GM23338 (cell line): ENCODE results near the gene PRRC2A. TPM values are rescaled to one million over a fixed set of nuclear protein-coding genes. Genes with fewer than 3 reads are reported as not detected.
A peak's percentile ranks its signal among the peaks of the same experiment; 100 is the strongest.

Experiments used
- ATAC-seq: fragments of 200-7000 bp; cut with Tn5 transposase; 3 replicates; pipeline ENCODE4 v1.9.1; 2020
- DNase-seq: peaks from one replicate; pipeline ENCODE4 v3.0.0-alpha.2; 2015; ENCODE audit warnings: low spot score
- H2AFZ ChIP-seq: fragments of 200-600 bp; sonication (generic); 2 replicates; pipeline ENCODE4 v1.8.0; 2016; ENCODE audit warnings: antibody characterized with exemption, mild to moderate bottlenecking, moderate library complexity
- H3F3A ChIP-seq: fragments of 200-600 bp; sonication (generic); replicated peaks from 2 replicates; pipeline ENCODE4 v1.8.0; 2017; ENCODE audit warnings: antibody characterized with exemption, mixed run types, low read depth
- H3K27ac ChIP-seq: fragments of 200-600 bp; sonication (generic); 2 replicates; pipeline ENCODE4 v1.6.1; 2016; ENCODE audit warnings: low read depth
- H3K27me3 ChIP-seq: fragments of 200-600 bp; sonication (generic); 2 replicates; pipeline ENCODE4 v1.8.0; 2016; ENCODE audit warnings: mild to moderate bottlenecking, mixed run types, moderate library complexity; ENCODE audit not compliant: insufficient read depth
- H3K36me3 ChIP-seq: fragments of 200-600 bp; sonication (generic); 2 replicates; pipeline ENCODE4 v1.8.0; 2016; ENCODE audit warnings: mild to moderate bottlenecking; ENCODE audit not compliant: insufficient read depth
- H3K4me1 ChIP-seq: fragments of 200-600 bp; sonication (generic); 2 replicates; pipeline ENCODE4 v1.8.0; 2016; ENCODE audit warnings: mild to moderate bottlenecking, moderate library complexity; ENCODE audit not compliant: insufficient read depth
- H3K4me2 ChIP-seq: fragments of 200-600 bp; sonication (generic); 2 replicates; pipeline ENCODE4 v1.7.1; 2017; ENCODE audit warnings: mixed run types
- H3K4me3 ChIP-seq: fragments of 200-600 bp; sonication (generic); 2 replicates; pipeline ENCODE4 v1.6.1; 2016; ENCODE audit warnings: mixed run types
- H3K79me2 ChIP-seq: fragments of 200-600 bp; sonication (generic); replicated peaks from 2 replicates; pipeline ENCODE4 v1.8.0; 2017; ENCODE audit warnings: mild to moderate bottlenecking; ENCODE audit not compliant: insufficient read depth
- H3K9me2 ChIP-seq: fragments of 200-600 bp; sonication (generic); 2 replicates; pipeline ENCODE4 v1.8.0; 2017; ENCODE audit not compliant: insufficient read depth
- H4K20me1 ChIP-seq: fragments of 200-600 bp; sonication (generic); replicated peaks from 2 replicates; pipeline ENCODE4 v1.8.0; 2017; ENCODE audit warnings: mild to moderate bottlenecking; ENCODE audit not compliant: insufficient read depth
- H3K27ac Mint-ChIP-seq: 2 replicates; pipeline ENCODE4 v1.8.0; 2020; ENCODE audit warnings: inconsistent platforms, mild to moderate bottlenecking, moderate library complexity, mixed read lengths
- H3K27me3 Mint-ChIP-seq: 3 replicates; pipeline ENCODE4 v1.8.0; 2022; ENCODE audit warnings: low read depth, mild to moderate bottlenecking, moderate library complexity, mixed read lengths, inconsistent platforms; ENCODE audit not compliant: insufficient read depth, poor library complexity
- H3K36me3 Mint-ChIP-seq: 3 replicates; pipeline ENCODE4 v1.8.0; 2021; ENCODE audit warnings: low read depth, mild to moderate bottlenecking, inconsistent platforms, moderate library complexity, mixed read lengths
- H3K4me1 Mint-ChIP-seq: 3 replicates; pipeline ENCODE4 v1.8.0; 2020; ENCODE audit warnings: mild to moderate bottlenecking, inconsistent platforms, mixed read lengths
- H3K4me3 Mint-ChIP-seq: 3 replicates; pipeline ENCODE4 v1.8.0; 2021; ENCODE audit warnings: moderate library complexity, mild to moderate bottlenecking, inconsistent platforms, mixed read lengths
- H3K9me3 Mint-ChIP-seq: 3 replicates; pipeline ENCODE4 v1.8.0; 2020; ENCODE audit warnings: moderate library complexity, mild to moderate bottlenecking, inconsistent platforms, mixed read lengths
- EZH2 ChIP-seq: fragments of 200-600 bp; sonication (generic); IDR thresholded peaks from one replicate; pipeline ENCODE4 v1.8.0; 2017; ENCODE audit warnings: antibody characterized with exemption, mild to moderate bottlenecking, low read depth; ENCODE audit not compliant: unreplicated experiment
- STAT1 ChIP-seq: IDR thresholded peaks from one replicate; pipeline ENCODE4 v1.6.1; 2016; ENCODE audit warnings: antibody characterized with exemption; ENCODE audit not compliant: unreplicated experiment
- ZNF114 ChIP-seq: fragments of 250-450 bp; sonication (Bioruptor Pico); IDR thresholded peaks from 2 replicates; pipeline ENCODE4 v1.5.0; 2020; ENCODE audit warnings: mild to moderate bottlenecking, moderate library complexity
- ZNF331 ChIP-seq: fragments of 250-450 bp; sonication (Bioruptor Pico); IDR thresholded peaks from 2 replicates; pipeline ENCODE4 v1.5.0; 2020; ENCODE audit warnings: low read depth, mild to moderate bottlenecking, moderate library complexity
- polyA plus RNA-seq: library from polyadenylated mRNA; unstranded; fragments of >200 nt; fragmentation: Nextera tagmentation; extraction: Ambion mirVana; gene quantifications from 2 replicates; pipeline ENCODE4 v1.2.1, GENCODE V29; 2016
- total RNA-seq: library from RNA; depleted of rRNA; stranded (reverse); fragments of >200 nt; shearing (Covaris generic); gene quantifications from 2 replicates; pipeline ENCODE4 v1.2.3, GENCODE V29; 2014
- TF ChIP-seq, protein P1 (sequence below): IDR thresholded peaks from one replicate; pipeline ENCODE4 v1.6.1; 2018; ENCODE audit warnings: antibody characterized with exemption; ENCODE audit not compliant: unreplicated experiment
- TF ChIP-seq, protein P2 (sequence below): IDR thresholded peaks from 2 replicates; pipeline ENCODE4 v1.6.1; 2016; ENCODE audit warnings: antibody characterized with exemption
- TF ChIP-seq, protein P3 (sequence below): fragments of 250-450 bp; sonication (Bioruptor Pico); IDR thresholded peaks from 2 replicates; pipeline ENCODE4 v1.5.0; 2020; ENCODE audit warnings: mild to moderate bottlenecking, moderate library complexity

The PRRC2A gene
- total and polyA plus RNA-seq, 2 experiments from 2014 or later: 213 to 273 TPM

DNA sequence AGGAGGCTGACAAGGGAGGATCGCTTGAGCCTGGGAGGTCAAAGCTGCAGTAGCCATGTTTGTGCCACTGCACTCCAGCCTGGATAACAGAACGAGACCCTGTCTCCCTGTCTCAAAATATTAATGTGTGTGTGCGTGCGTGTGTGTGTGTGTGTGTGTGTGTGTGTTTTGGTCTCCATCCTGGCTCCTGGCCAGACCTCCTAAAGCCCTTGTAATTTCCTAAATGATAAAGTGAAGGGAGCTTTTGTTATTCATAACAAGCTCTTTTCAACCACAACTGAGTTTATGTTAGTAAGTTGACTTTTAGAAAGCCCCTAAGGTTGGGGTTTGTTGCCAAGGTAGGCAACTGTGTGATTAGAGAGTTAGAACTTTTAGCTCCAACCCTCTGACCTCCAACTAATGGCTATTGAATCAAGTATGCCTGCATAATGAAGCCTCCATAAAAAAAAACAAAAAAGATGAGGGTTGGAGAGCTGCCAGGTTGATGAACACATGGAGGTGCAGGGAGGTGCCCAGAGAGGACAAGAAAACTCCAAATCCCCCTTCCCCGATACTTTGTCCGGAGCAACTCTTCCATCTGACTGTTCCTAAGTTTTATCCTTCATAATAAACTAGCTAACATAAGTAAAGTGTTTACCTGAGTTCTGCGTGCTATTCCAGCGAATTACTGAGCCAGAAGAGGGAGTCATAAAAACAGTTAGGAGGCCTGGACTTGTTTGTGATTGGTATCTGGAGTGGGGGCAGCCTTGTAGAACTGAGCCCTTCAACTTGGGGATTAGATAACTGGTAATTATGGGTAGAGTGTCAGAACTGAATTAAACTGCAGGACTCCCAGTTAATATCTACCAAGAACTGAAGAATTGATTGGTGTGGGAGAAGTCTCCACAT, 10.8 kb upstream of the PRRC2A start (continued):
- TF ChIP-seq, protein P1, sequence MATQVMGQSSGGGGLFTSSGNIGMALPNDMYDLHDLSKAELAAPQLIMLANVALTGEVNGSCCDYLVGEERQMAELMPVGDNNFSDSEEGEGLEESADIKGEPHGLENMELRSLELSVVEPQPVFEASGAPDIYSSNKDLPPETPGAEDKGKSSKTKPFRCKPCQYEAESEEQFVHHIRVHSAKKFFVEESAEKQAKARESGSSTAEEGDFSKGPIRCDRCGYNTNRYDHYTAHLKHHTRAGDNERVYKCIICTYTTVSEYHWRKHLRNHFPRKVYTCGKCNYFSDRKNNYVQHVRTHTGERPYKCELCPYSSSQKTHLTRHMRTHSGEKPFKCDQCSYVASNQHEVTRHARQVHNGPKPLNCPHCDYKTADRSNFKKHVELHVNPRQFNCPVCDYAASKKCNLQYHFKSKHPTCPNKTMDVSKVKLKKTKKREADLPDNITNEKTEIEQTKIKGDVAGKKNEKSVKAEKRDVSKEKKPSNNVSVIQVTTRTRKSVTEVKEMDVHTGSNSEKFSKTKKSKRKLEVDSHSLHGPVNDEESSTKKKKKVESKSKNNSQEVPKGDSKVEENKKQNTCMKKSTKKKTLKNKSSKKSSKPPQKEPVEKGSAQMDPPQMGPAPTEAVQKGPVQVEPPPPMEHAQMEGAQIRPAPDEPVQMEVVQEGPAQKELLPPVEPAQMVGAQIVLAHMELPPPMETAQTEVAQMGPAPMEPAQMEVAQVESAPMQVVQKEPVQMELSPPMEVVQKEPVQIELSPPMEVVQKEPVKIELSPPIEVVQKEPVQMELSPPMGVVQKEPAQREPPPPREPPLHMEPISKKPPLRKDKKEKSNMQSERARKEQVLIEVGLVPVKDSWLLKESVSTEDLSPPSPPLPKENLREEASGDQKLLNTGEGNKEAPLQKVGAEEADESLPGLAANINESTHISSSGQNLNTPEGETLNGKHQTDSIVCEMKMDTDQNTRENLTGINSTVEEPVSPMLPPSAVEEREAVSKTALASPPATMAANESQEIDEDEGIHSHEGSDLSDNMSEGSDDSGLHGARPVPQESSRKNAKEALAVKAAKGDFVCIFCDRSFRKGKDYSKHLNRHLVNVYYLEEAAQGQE: no peak
- TF ChIP-seq STAT1 (no peak), ZNF114 (no peak)
- TF ChIP-seq, protein P2, sequence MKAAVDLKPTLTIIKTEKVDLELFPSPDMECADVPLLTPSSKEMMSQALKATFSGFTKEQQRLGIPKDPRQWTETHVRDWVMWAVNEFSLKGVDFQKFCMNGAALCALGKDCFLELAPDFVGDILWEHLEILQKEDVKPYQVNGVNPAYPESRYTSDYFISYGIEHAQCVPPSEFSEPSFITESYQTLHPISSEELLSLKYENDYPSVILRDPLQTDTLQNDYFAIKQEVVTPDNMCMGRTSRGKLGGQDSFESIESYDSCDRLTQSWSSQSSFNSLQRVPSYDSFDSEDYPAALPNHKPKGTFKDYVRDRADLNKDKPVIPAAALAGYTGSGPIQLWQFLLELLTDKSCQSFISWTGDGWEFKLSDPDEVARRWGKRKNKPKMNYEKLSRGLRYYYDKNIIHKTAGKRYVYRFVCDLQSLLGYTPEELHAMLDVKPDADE: no peak

DNA sequence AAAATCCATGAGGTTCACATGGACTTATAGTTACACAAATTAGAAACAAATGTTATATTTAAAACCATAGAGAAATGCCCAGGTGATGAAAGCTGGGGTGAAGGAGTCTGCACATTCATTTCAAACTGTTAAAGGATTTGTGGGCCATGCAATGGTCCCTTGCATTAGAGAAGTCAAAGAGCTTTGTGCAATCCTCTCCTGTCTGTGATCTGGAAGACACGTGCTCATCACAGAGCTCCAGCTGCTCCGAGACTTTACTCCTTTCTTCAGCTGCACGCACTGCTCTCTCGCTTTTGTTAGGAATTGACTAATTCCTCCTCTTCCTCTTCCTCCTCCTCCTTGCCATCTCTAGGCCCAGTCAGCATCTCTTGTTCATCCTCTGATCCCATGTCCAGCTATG, 9.5 kb upstream of the PRRC2A start:
- Mint-ChIP-seq H3K27me3 (peaks cover 9% of the 10 kb centered on the region), H3K36me3 (no peaks in the 10 kb centered on the region), H3K4me3 (no peak overlapping the region), H3K4me1 (peaks cover 23% of the 10 kb centered on the region), H3K9me3 (no peaks in the 10 kb centered on the region), H3K27ac (no peak overlapping the region)
- H3K4me3 ChIP-seq: no peak overlapping the region
- no peak for DNase-seq
- H4K20me1 ChIP-seq: no peaks in the 10 kb centered on the region
- H3K27ac ChIP-seq: no peak overlapping the region
- no peaks in the 10 kb centered on the region for H3K79me2 ChIP-seq
- TF ChIP-seq, protein P3, sequence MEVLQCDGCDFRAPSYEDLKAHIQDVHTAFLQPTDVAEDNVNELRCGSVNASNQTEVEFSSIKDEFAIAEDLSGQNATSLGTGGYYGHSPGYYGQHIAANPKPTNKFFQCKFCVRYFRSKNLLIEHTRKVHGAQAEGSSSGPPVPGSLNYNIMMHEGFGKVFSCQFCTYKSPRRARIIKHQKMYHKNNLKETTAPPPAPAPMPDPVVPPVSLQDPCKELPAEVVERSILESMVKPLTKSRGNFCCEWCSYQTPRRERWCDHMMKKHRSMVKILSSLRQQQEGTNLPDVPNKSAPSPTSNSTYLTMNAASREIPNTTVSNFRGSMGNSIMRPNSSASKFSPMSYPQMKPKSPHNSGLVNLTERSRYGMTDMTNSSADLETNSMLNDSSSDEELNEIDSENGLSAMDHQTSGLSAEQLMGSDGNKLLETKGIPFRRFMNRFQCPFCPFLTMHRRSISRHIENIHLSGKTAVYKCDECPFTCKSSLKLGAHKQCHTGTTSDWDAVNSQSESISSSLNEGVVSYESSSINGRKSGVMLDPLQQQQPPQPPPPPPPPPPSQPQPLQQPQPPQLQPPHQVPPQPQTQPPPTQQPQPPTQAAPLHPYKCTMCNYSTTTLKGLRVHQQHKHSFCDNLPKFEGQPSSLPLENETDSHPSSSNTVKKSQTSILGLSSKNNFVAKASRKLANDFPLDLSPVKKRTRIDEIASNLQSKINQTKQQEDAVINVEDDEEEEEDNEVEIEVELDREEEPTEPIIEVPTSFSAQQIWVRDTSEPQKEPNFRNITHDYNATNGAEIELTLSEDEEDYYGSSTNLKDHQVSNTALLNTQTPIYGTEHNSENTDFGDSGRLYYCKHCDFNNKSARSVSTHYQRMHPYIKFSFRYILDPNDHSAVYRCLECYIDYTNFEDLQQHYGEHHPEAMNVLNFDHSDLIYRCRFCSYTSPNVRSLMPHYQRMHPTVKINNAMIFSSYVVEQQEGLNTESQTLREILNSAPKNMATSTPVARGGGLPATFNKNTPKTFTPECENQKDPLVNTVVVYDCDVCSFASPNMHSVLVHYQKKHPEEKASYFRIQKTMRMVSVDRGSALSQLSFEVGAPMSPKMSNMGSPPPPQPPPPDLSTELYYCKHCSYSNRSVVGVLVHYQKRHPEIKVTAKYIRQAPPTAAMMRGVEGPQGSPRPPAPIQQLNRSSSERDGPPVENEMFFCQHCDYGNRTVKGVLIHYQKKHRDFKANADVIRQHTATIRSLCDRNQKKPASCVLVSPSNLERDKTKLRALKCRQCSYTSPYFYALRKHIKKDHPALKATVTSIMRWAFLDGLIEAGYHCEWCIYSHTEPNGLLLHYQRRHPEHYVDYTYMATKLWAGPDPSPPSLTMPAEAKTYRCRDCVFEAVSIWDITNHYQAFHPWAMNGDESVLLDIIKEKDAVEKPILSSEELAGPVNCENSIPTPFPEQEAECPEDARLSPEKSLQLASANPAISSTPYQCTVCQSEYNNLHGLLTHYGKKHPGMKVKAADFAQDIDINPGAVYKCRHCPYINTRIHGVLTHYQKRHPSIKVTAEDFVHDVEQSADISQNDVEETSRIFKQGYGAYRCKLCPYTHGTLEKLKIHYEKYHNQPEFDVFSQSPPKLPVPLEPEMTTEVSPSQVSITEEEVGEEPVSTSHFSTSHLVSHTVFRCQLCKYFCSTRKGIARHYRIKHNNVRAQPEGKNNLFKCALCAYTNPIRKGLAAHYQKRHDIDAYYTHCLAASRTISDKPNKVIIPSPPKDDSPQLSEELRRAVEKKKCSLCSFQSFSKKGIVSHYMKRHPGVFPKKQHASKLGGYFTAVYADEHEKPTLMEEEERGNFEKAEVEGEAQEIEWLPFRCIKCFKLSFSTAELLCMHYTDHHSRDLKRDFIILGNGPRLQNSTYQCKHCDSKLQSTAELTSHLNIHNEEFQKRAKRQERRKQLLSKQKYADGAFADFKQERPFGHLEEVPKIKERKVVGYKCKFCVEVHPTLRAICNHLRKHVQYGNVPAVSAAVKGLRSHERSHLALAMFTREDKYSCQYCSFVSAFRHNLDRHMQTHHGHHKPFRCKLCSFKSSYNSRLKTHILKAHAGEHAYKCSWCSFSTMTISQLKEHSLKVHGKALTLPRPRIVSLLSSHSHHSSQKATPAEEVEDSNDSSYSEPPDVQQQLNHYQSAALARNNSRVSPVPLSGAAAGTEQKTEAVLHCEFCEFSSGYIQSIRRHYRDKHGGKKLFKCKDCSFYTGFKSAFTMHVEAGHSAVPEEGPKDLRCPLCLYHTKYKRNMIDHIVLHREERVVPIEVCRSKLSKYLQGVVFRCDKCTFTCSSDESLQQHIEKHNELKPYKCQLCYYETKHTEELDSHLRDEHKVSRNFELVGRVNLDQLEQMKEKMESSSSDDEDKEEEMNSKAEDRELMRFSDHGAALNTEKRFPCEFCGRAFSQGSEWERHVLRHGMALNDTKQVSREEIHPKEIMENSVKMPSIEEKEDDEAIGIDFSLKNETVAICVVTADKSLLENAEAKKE (CRISPR knock-in tag): no peak
- TF ChIP-seq ZNF331 (CRISPR knock-in tag): no peak
- TF ChIP-seq STAT1: no peak
- TF ChIP-seq EZH2: no peak
- 0 out of 2 replicates have a peak overlapping the region, but pooled peaks have one; percentile 28 for H2AFZ ChIP-seq
- no peaks in the 10 kb centered on the region for H3K9me2 ChIP-seq
- no peaks in the 10 kb centered on the region for H3F3A ChIP-seq
- no peaks in the 10 kb centered on the region for H3K27me3 ChIP-seq
- peaks cover 20% of the 10 kb centered on the region for H3K4me1 ChIP-seq
- no peaks in the 10 kb centered on the region for H3K36me3 ChIP-seq
- ATAC-seq: no peak
- no peak overlapping the region for H3K4me2 ChIP-seq
